Upper lobe of left lung (tissue), 6 donors: Measurements from ENCODE around the gene RNF130. TPM values are rescaled to one million over a fixed set of nuclear protein-coding genes. Genes with fewer than 3 reads are reported as not detected.

Source experiments
- ATAC-seq, 2 donors: fragments of 200-7000 bp; cut with Tn5 transposase; one replicate each; pipeline ENCODE4 v1.9.1; 2022; ENCODE audit warnings: mild to moderate bottlenecking in 2 of 2, moderate library complexity in 2 of 2; ENCODE audit not compliant: low FRiP score in 2 of 2
- DNase-seq, 2 donors: peaks; one replicate each; pipeline ENCODE4 v3.0.0-alpha.2; 2019 to 2020
- H3K27ac ChIP-seq, 4 donors: fragments of 200-600 bp; sonication (generic); one replicate each; pipeline ENCODE4 v1.5.1; 2016 to 2019
- H3K27me3 ChIP-seq, 4 donors: fragments of 200-600 bp; sonication (generic); one replicate each; pipeline ENCODE4 v1.5.1; 2017 to 2019
- H3K36me3 ChIP-seq, 4 donors: fragments of 200-600 bp; sonication (generic); one replicate each; pipeline ENCODE4 v1.5.1; 2016 to 2019
- H3K4me1 ChIP-seq, 4 donors: fragments of 200-600 bp; sonication (generic); one replicate each; pipeline ENCODE4 v1.5.1; 2018 to 2019
- H3K4me3 ChIP-seq, 4 donors: fragments of 200-600 bp; sonication (generic); one replicate each; pipeline ENCODE4 v1.5.1; 2017 to 2019; ENCODE audit warnings: mild to moderate bottlenecking in 2 of 4, moderate library complexity in 1 of 4
- H3K9me3 ChIP-seq, 4 donors: fragments of 200-600 bp; sonication (generic); one replicate each; pipeline ENCODE4 v1.5.1; 2018 to 2019
- CTCF ChIP-seq, 6 experiments: fragments of 450-650 bp in 4 of 6; fragments of 200-600 bp in 2 of 6; sonication (generic) in 2 of 6; IDR thresholded peaks; one replicate each; pipeline ENCODE4 v1.5.1; 2016 to 2019; ENCODE audit warnings: antibody characterized with exemption in 6 of 6
- EP300 ChIP-seq, 4 donors: sonication (generic); formaldehyde crosslinking; IDR thresholded peaks; one replicate each; pipeline ENCODE4 v1.5.1; 2017; ENCODE audit warnings: antibody characterized with exemption in 4 of 4, control low read depth in 2 of 4
- POLR2A ChIP-seq, 4 donors: fragments of 450-650 bp; IDR thresholded peaks; one replicate each; pipeline ENCODE4 v1.5.1; 2016 to 2017; ENCODE audit warnings: antibody characterized with exemption in 4 of 4, mild to moderate bottlenecking in 2 of 4
- POLR2AphosphoS5 ChIP-seq, 2 donors: sonication (generic); formaldehyde crosslinking; IDR thresholded peaks; one replicate each; pipeline ENCODE4 v1.5.1; 2017; ENCODE audit warnings: antibody characterized with exemption in 2 of 2
- WGBS, 2 donors: methylation state at CpG; one replicate each; pipeline ENCODE4 v1.1.5; 2017 to 2018; 5-methylcytosine and 5-hydroxymethylcytosine counted together
- total RNA-seq, 6 donors: library from RNA; depleted of rRNA in 4 of 6; stranded (reverse); fragments of >200 nt in 4 of 6; gene quantifications; one replicate each; pipeline versions ENCODE4 v1.1.0 to v1.2.1, GENCODE V29; 2016 to 2021
- donor health status: DM: no; HTN: no; CAD: no; lungs with moderate emphysema.
- donor health status: DM: no; HTN: yes; CAD: no; lungs with severe emphysema.

Gene RNF130
- total RNA-seq, 6 donors from 2014 or later, result 54.5 to 137 (median 98.2) TPM

- Histone ChIP-seq H3K36me3 (no peaks in the 10 kb centered on the region), H3K4me1 (peaks cover 3 to 9% (median 8%) of the 10 kb centered on the region in 4 donors), H3K27ac (no peak overlapping the region), H3K27me3 (no peaks in the 10 kb centered on the region), H3K9me3 (no peaks in the 10 kb centered on the region), H3K4me3 (no peak overlapping the region)
- ATAC-seq, result no peak
- 69 to 74% methylated on average over 16 to 17 of the region's 17 CpGs for WGBS, 2 donors
- TF ChIP-seq POLR2AphosphoS5 (IDR thresholded peaks at IDR 0.05) (no peak), POLR2A (IDR thresholded peaks at IDR 0.05) (no peak), CTCF (IDR thresholded peaks at IDR 0.05) (no peak), EP300 (IDR thresholded peaks at IDR 0.05) (no peak)
- no peak for DNase-seq
Measured at GRCh38 chr5:180082633-180083420, 11.3 kb upstream of the RNF130 start.

GRCh38 chr5:180081481-180081880 lies 9.9 kb upstream of the RNF130 start:
- DNase-seq, result no peak
- 80 to 83% methylated on average over 5 of the region's 5 CpGs for WGBS, 2 donors
- no peak overlapping the region for H3K27ac ChIP-seq
- no peak overlapping the region for H3K4me3 ChIP-seq
- ATAC-seq, result no peak
- peaks cover 3 to 9% (median 8%) of the 10 kb centered on the region in 4 donors for H3K4me1 ChIP-seq
- no peaks in the 10 kb centered on the region for H3K9me3 ChIP-seq
- no peaks in the 10 kb centered on the region for H3K36me3 ChIP-seq
- no peak for TF ChIP-seq EP300 (IDR thresholded peaks at IDR 0.05)
- no peak for TF ChIP-seq POLR2AphosphoS5 (IDR thresholded peaks at IDR 0.05)
- TF ChIP-seq POLR2A (IDR thresholded peaks at IDR 0.05), result no peak
- no peak for TF ChIP-seq CTCF (IDR thresholded peaks at IDR 0.05)
- H3K27me3 ChIP-seq, result no peaks in the 10 kb centered on the region

GRCh38 chr5:180080486-180081280 lies 9.1 kb upstream of the RNF130 start:
- ATAC-seq (no peak), DNase-seq (no peak)
- 76 to 79% methylated on average over 22 to 24 of the region's 24 CpGs for WGBS, 2 donors
- no peaks in the 10 kb centered on the region for H3K36me3 ChIP-seq
- TF ChIP-seq CTCF (IDR thresholded peaks at IDR 0.05) (no peak), POLR2A (IDR thresholded peaks at IDR 0.05) (no peak), POLR2AphosphoS5 (IDR thresholded peaks at IDR 0.05) (no peak), EP300 (IDR thresholded peaks at IDR 0.05) (no peak)
- no peaks in the 10 kb centered on the region for H3K27me3 ChIP-seq
- H3K4me3 ChIP-seq, result peak overlapping the region in 1 of 4 donors; percentile 7
- H3K9me3 ChIP-seq, result no peaks in the 10 kb centered on the region
- H3K4me1 ChIP-seq, result peaks cover 2 to 7% (median 6%) of the 10 kb centered on the region in 4 donors
- no peak overlapping the region for H3K27ac ChIP-seq

- Histone ChIP-seq H3K9me3 (no peaks in the 10 kb centered on the region), H3K4me3 (peak overlapping the region in 1 of 4 donors; percentile 7), H3K27me3 (no peaks in the 10 kb centered on the region), H3K4me1 (no peaks in the 10 kb centered on the region), H3K36me3 (no peaks in the 10 kb centered on the region), H3K27ac (no peak overlapping the region)
- TF ChIP-seq POLR2A (IDR thresholded peaks at IDR 0.05) (no peak), CTCF (IDR thresholded peaks at IDR 0.05) (no peak), POLR2AphosphoS5 (IDR thresholded peaks at IDR 0.05) (no peak), EP300 (IDR thresholded peaks at IDR 0.05) (no peak)
- ATAC-seq (no peak), DNase-seq (no peak)
- 74 to 83% methylated on average over 3 to 14 of the region's 14 CpGs for WGBS, 2 donors
Measured at GRCh38 chr5:180079702-180080466, 8.3 kb upstream of the RNF130 start.
